HEK293 (cell line): ENCODE measurements around the gene JMJD7.

Source experiments
- CTCF ChIA-PET: fragments of 350-600 bp; formaldehyde crosslinking; extraction: SDS; loops from one replicate; lab custom pipeline; 2021; ENCODE audit warnings: antibody characterized with exemption; lab: Yijun Ruan, JAX
- POLR2A ChIA-PET: fragments of 300-600 bp; formaldehyde crosslinking; extraction: SDS; loops from one replicate; lab custom pipeline; 2020; ENCODE audit warnings: antibody characterized with exemption, inconsistent platforms; lab: Yijun Ruan, JAX
- H3K27ac ChIP-seq: fragments of 200-500 bp; sonication (Bioruptor generic); 2 replicates; pipeline ENCODE4 v1.5.1; 2014; ENCODE audit warnings: low read depth, low read length, control low read depth, inconsistent platforms; ENCODE audit errors: extremely low read depth
- H3K36me3 ChIP-seq, 2 experiments: fragments of 200-500 bp in 1 of 2; sonication (Bioruptor generic) in 1 of 2; 1 replicate in 1 of 2; 2 replicates in 1 of 2; pipeline ENCODE4 v1.5.1; 2014 to 2017; ENCODE audit warnings: inconsistent platforms in 2 of 2, low read length in 2 of 2; ENCODE audit not compliant: control insufficient read depth in 2 of 2, insufficient read depth in 1 of 2
- H3K4me1 ChIP-seq: fragments of 200-500 bp; sonication (Bioruptor generic); 2 replicates; pipeline ENCODE4 v1.5.1; 2014; ENCODE audit warnings: mild to moderate bottlenecking, low read length, inconsistent platforms; ENCODE audit not compliant: control insufficient read depth, insufficient read depth
- H3K4me3 ChIP-seq: 2 replicates; pipeline ENCODE4 v1.5.1; 2011; ENCODE audit warnings: low read depth, mild to moderate bottlenecking, control low read depth, low read length, moderate library complexity
- H3K9me3 ChIP-seq: fragments of 200-500 bp; sonication (Bioruptor generic); 2 replicates; pipeline ENCODE4 v1.5.1; 2014; ENCODE audit warnings: low read depth, low read length, inconsistent platforms; ENCODE audit not compliant: control insufficient read depth, insufficient read depth
- GLIS2 ChIP-seq: fragments of 450-650 bp; formaldehyde crosslinking; IDR thresholded peaks from 2 replicates; pipeline ENCODE4 v1.5.1; 2016; ENCODE audit warnings: missing biosample characterization, missing genetic modification characterization
- KLF17 ChIP-seq: fragments of 450-650 bp; formaldehyde crosslinking; IDR thresholded peaks from 2 replicates; pipeline ENCODE4 v1.5.1; 2016; ENCODE audit warnings: missing biosample characterization, missing genetic modification characterization
- KLF9 ChIP-seq: fragments of 450-650 bp; formaldehyde crosslinking; IDR thresholded peaks from 2 replicates; pipeline ENCODE4 v1.5.1; 2016; ENCODE audit warnings: missing biosample characterization, missing genetic modification characterization, low read depth
- OSR2 ChIP-seq: fragments of 450-650 bp; formaldehyde crosslinking; IDR thresholded peaks from 2 replicates; pipeline ENCODE4 v1.5.1; 2016; ENCODE audit warnings: missing biosample characterization, missing genetic modification characterization
- SP2 ChIP-seq: fragments of 450-650 bp; formaldehyde crosslinking; IDR thresholded peaks from 2 replicates; pipeline ENCODE4 v1.5.1; 2016; ENCODE audit warnings: missing biosample characterization, missing genetic modification characterization
- ZBTB48 ChIP-seq: fragments of 450-650 bp; formaldehyde crosslinking; IDR thresholded peaks from 2 replicates; pipeline ENCODE4 v1.5.1; 2016; ENCODE audit warnings: missing biosample characterization, missing genetic modification characterization
- ZBTB8A ChIP-seq: fragments of 450-650 bp; formaldehyde crosslinking; IDR thresholded peaks from 2 replicates; pipeline ENCODE4 v1.5.1; 2016; ENCODE audit warnings: missing biosample characterization, missing genetic modification characterization
- ZEB2 ChIP-seq: fragments of 450-650 bp; formaldehyde crosslinking; IDR thresholded peaks from 2 replicates; pipeline ENCODE4 v1.5.1; 2016; ENCODE audit warnings: missing biosample characterization, missing genetic modification characterization
- ZFHX2 ChIP-seq: fragments of 450-650 bp; formaldehyde crosslinking; conservative IDR thresholded peaks from 2 replicates; pipeline ENCODE4 v1.5.1; 2016; ENCODE audit warnings: missing biosample characterization, missing genetic modification characterization
- ZIC2 ChIP-seq: fragments of 450-650 bp; formaldehyde crosslinking; IDR thresholded peaks from 2 replicates; pipeline ENCODE4 v1.5.1; 2016; ENCODE audit warnings: missing biosample characterization, missing genetic modification characterization
- ZNF2 ChIP-seq: fragments of 450-650 bp; formaldehyde crosslinking; IDR thresholded peaks from 2 replicates; pipeline ENCODE4 v1.5.1; 2016; ENCODE audit warnings: missing biosample characterization, missing genetic modification characterization
- ZNF280D ChIP-seq: fragments of 450-650 bp; formaldehyde crosslinking; IDR thresholded peaks from 2 replicates; pipeline ENCODE4 v1.5.1; 2016; ENCODE audit warnings: missing biosample characterization, missing genetic modification characterization
- ZNF350 ChIP-seq: fragments of 450-650 bp; formaldehyde crosslinking; IDR thresholded peaks from 2 replicates; pipeline ENCODE4 v1.5.0; 2017; ENCODE audit warnings: missing biosample characterization, mild to moderate bottlenecking, missing genetic modification characterization
- ZNF404 ChIP-seq: fragments of 450-650 bp; formaldehyde crosslinking; IDR thresholded peaks from 2 replicates; pipeline ENCODE4 v1.5.1; 2017; ENCODE audit warnings: missing biosample characterization, missing genetic modification characterization
- ZNF426 ChIP-seq: fragments of 450-650 bp; formaldehyde crosslinking; IDR thresholded peaks from 2 replicates; pipeline ENCODE4 v1.5.1; 2017; ENCODE audit warnings: missing biosample characterization, missing genetic modification characterization, mild to moderate bottlenecking, inconsistent platforms, moderate library complexity
- ZNF513 ChIP-seq: fragments of 450-650 bp; IDR thresholded peaks from 2 replicates; pipeline ENCODE4 v1.5.1; 2018; ENCODE audit warnings: missing biosample characterization, missing genetic modification characterization
- ZNF558 ChIP-seq: fragments of 450-650 bp; formaldehyde crosslinking; IDR thresholded peaks from 2 replicates; pipeline ENCODE4 v1.5.1; 2016; ENCODE audit warnings: missing biosample characterization, missing genetic modification characterization
- ZNF600 ChIP-seq: fragments of 450-650 bp; formaldehyde crosslinking; IDR thresholded peaks from 2 replicates; pipeline ENCODE4 v1.5.1; 2016; ENCODE audit warnings: missing biosample characterization, missing genetic modification characterization

Gene JMJD7

GRCh38 chr15:41868321-41868720 is 40.4 kb downstream of the JMJD7 start:
- no peak overlapping the region for H3K4me3 ChIP-seq
- ChIA-PET CTCF (interaction anchor here (0.8 to 0.9 kb wide), 2 partner anchors 11 to 36 kb away, joined by 3 read pairs; no protein-coding TSS in a partner anchor), POLR2A (interaction anchor here (0.6 kb wide), 1 partner anchor 413 kb away, joined by 5 read pairs; no protein-coding TSS in a partner anchor)
- no peak for TF ChIP-seq ZNF513 (tag by site-specific recombination)
- no peak for TF ChIP-seq ZNF558 (tag by site-specific recombination)
- no peak for TF ChIP-seq ZNF2 (tag by site-specific recombination)
- TF ChIP-seq ZNF426 (tag by site-specific recombination), result no peak
- no peak for TF ChIP-seq KLF17 (tag by site-specific recombination)
- TF ChIP-seq KLF9 (tag by site-specific recombination), result no peak
- TF ChIP-seq ZNF404 (tag by site-specific recombination), result no peak
- TF ChIP-seq ZEB2 (tag by site-specific recombination), result no peak
- no peak for TF ChIP-seq ZNF600 (tag by site-specific recombination)
- no peak for TF ChIP-seq ZNF350 (tag by site-specific recombination)
- no peak for TF ChIP-seq GLIS2 (tag by site-specific recombination)
- no peak for TF ChIP-seq ZNF280D
- no peak for TF ChIP-seq OSR2 (tag by site-specific recombination)
- TF ChIP-seq SP2 (tag by site-specific recombination), result no peak
- TF ChIP-seq ZBTB8A, result no peak
- TF ChIP-seq ZBTB48, result no peak
- H3K36me3 ChIP-seq, result no peaks in the 10 kb centered on the region
- H3K27ac ChIP-seq, result no peak overlapping the region
- peaks cover 2% of the 10 kb centered on the region; the same call in 1 of the 2 replicates for H3K4me1 ChIP-seq
- H3K9me3 ChIP-seq, result no peaks in the 10 kb centered on the region

GRCh38 chr15:41869770-41870688 is 42.1 kb downstream of the JMJD7 start:
- Histone ChIP-seq H3K9me3 (no peaks in the 10 kb centered on the region), H3K36me3 (no peaks in the 10 kb centered on the region), H3K27ac (no peak overlapping the region), H3K4me3 (no peak overlapping the region), H3K4me1 (peaks cover 2% of the 10 kb centered on the region; the same call in 1 of the 2 replicates)
- CTCF ChIA-PET, result interaction anchor here (0.7 kb wide), 1 partner anchor 125 kb away, joined by 4 read pairs; no protein-coding TSS in a partner anchor
- TF ChIP-seq ZIC2 (tag by site-specific recombination) (peak; percentile 19; the same call in 1 of the 2 replicates), ZNF404 (tag by site-specific recombination) (no peak), ZFHX2 (peak; percentile 12; the same call in 1 of the 2 replicates)
- POLR2A ChIA-PET, result no interaction called here
